Mammary epithelial cell (primary cell): ENCODE results near the gene NR5A1.

Experiments
- CTCF ChIP-seq, 2 donors: IDR thresholded peaks in 1 of 2; conservative IDR thresholded peaks in 1 of 2; 2 replicates each; pipeline ENCODE4 v1.5.1; 2011 to 2012; ENCODE audit warnings: inconsistent platforms in 2 of 2, low read length in 2 of 2, mild to moderate bottlenecking in 2 of 2, control low read depth in 1 of 2, low read depth in 1 of 2; ENCODE audit not compliant: insufficient read depth in 1 of 2; ENCODE audit errors: extremely low read depth in 1 of 2
- EZH2 ChIP-seq: IDR thresholded peaks from 2 replicates; pipeline ENCODE4 v1.6.1; 2012; ENCODE audit warnings: low read length, inconsistent platforms, borderline replicate concordance

GRCh38 chr9:124514874-124515273, 7.7 kb upstream of the NR5A1 start:
- TF ChIP-seq CTCF (conservative IDR thresholded peaks at IDR 0.05 in 1 of 2, IDR thresholded peaks at IDR 0.05 in 1 of 2; ENCODE audit: extremely low read depth in 1 of 2, insufficient read depth in 1 of 2, low read depth in 1 of 2, low read length in 2 of 2): no peak
- no peak for TF ChIP-seq EZH2
